ENCODE measurements around the gene CHD1L.
"Not testable (repeated sequence)": the region's sequence is repeated elsewhere in the genome, so short reads cannot be mapped to it uniquely, and the experiment has no call there.

Gene CHD1L

GRCh38 chr1:147272042-147272441 lies 29.6 kb downstream of the CHD1L start:
- no peak for DNase-seq

GRCh38 chr1:147273409-147274336 lies 31.2 kb downstream of the CHD1L start:
- DNase-seq: peak; percentile 6

- no peak for DNase-seq
These were observed 39.5 kb downstream of the CHD1L start for GRCh38 chr1:147281950-147282349.

GRCh38 chr1:147283011-147283410 lies 40.5 kb downstream of the CHD1L start:
- DNase-seq: no peak

GRCh38 chr1:147287133-147287865 lies 44.8 kb downstream of the CHD1L start:
- DNase-seq: no peak

- no peak for DNase-seq
These were observed 49.5 kb downstream of the CHD1L start for GRCh38 chr1:147292012-147292411.

GRCh38 chr1:147292631-147293251 lies 50.3 kb downstream of the CHD1L start:
- no peak for DNase-seq

- DNase-seq: no peak
These were observed 55.0 kb downstream of the CHD1L start for GRCh38 chr1:147297438-147297837.

GRCh38 chr1:147305803-147306202 lies 63.3 kb downstream of the CHD1L start:
- DNase-seq: not testable (repeated sequence)

GRCh38 chr1:147316968-147317367 lies 74.5 kb downstream of the CHD1L start:
- no peak for DNase-seq

- DNase-seq: not testable (repeated sequence)
These were observed 84.6 kb downstream of the CHD1L start for GRCh38 chr1:147326933-147327687.

- DNase-seq: no peak
These were observed 91.8 kb downstream of the CHD1L start for GRCh38 chr1:147334292-147334691.

GRCh38 chr1:147336291-147336690 lies 93.8 kb downstream of the CHD1L start:
- DNase-seq: no peak

- DNase-seq: no peak
These were observed 94.7 kb downstream of the CHD1L start for GRCh38 chr1:147337040-147337630.

GRCh38 chr1:147338571-147338970 lies 96.1 kb downstream of the CHD1L start:
- no peak for DNase-seq

GRCh38 chr1:147341246-147341645 lies 98.8 kb downstream of the CHD1L start:
- no peak for DNase-seq

Measured in NCI-H2107 (cell line).